HG02840 (cell line): ENCODE data around the gene CLCN5.

Experiments used
- ATAC-seq: cut with Tn5 transposase; IDR thresholded peaks from one replicate; pipeline ENCODE4 v1.9.1; 2021; ENCODE audit warnings: mild to moderate bottlenecking, moderate library complexity, moderate number of reproducible peaks; ENCODE audit not compliant: unreplicated experiment, low FRiP score

Gene CLCN5

GRCh38 chrX:49922291-49923241, at the start of gene CLCN5:
CLCN5 (plus strand) TSS chrX:49922596; CDS start chrX:49925299, 2,703 bp downstream.
- ATAC-seq: peak; percentile 94

- no peak for ATAC-seq
Measured at GRCh38 chrX:49876750-49877149, 45.6 kb upstream of the CLCN5 start.

GRCh38 chrX:49877397-49878101, 44.8 kb upstream of the CLCN5 start:
- ATAC-seq: no peak

GRCh38 chrX:49878128-49878833, 44.1 kb upstream of the CLCN5 start:
- ATAC-seq: no peak

GRCh38 chrX:49878834-49879655, 43.4 kb upstream of the CLCN5 start, which contains the start of gene USP27X:
USP27X (plus strand) TSS chrX:49879484; CDS start chrX:49880308, 824 bp downstream.
- peak; percentile 91 for ATAC-seq

- ATAC-seq: peak; percentile 4
Measured at GRCh38 chrX:49879656-49880277, 42.6 kb upstream of the CLCN5 start.

GRCh38 chrX:49880668-49881067, 41.7 kb upstream of the CLCN5 start:
- no peak for ATAC-seq

GRCh38 chrX:49884290-49884862, 38.0 kb upstream of the CLCN5 start:
- no peak for ATAC-seq

- no peak for ATAC-seq
Measured at GRCh38 chrX:49892542-49892941, 29.9 kb upstream of the CLCN5 start.

- ATAC-seq: no peak
Measured at GRCh38 chrX:49896951-49897350, 25.4 kb upstream of the CLCN5 start.

- ATAC-seq: no peak
Measured at GRCh38 chrX:49901048-49901447, 21.3 kb upstream of the CLCN5 start.

- ATAC-seq: no peak
Measured at GRCh38 chrX:49910344-49910743, 12.1 kb upstream of the CLCN5 start.

- no peak for ATAC-seq
Measured at GRCh38 chrX:49912086-49912485, 10.3 kb upstream of the CLCN5 start.

- ATAC-seq: no peak
Measured at GRCh38 chrX:49912861-49913260, 9.5 kb upstream of the CLCN5 start.

GRCh38 chrX:49915361-49916222, 6.8 kb upstream of the CLCN5 start:
- peak; percentile 58 for ATAC-seq

GRCh38 chrX:49919617-49920016, 2.8 kb upstream of the CLCN5 start:
- no peak for ATAC-seq

- ATAC-seq: no peak
Measured at GRCh38 chrX:49921109-49921508, 1.3 kb upstream of the CLCN5 start.

- no peak for ATAC-seq
Measured at GRCh38 chrX:49925176-49925575, 2.8 kb downstream of the CLCN5 start.
